ENCODE data around the gene NF1.

The NF1 gene

DNA sequence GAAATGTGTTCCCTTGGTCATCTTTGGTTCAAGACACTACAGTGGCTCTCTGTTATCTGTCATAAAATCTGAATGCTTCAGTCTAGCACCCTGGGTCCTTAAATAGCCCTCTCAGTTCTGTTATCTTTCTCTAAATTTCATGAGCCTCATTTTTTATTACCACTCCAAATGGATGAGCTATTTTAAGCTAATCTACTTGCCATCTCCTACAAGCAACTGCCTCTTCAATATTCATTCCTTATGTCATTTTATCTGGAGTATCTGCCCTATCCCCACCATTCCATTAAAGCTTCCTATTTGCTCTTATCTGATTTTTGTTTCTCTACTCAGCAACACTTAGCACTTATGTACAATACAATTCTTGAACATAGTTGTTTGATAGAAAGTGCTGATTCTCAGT is 254.7 kb downstream of the NF1 start:
- no peak overlapping the region for H3K27ac ChIP-seq
- no peak overlapping the region for H3K9ac ChIP-seq (ENCODE audit: insufficient read length)
- no peak overlapping the region for H3K4me3 ChIP-seq
- DNase-seq (ENCODE audit: low read depth, low spot score): no peak
- no peak for TF ChIP-seq POLR2AphosphoS5 (IDR thresholded peaks at IDR 0.05; ENCODE audit: borderline replicate concordance, low read depth, low read length)
- no peak for TF ChIP-seq EZH2 (IDR thresholded peaks at IDR 0.05)
- no peak for TF ChIP-seq FOXP2 (optimal IDR thresholded peaks at IDR 0.05; ENCODE audit: control extremely low read depth, extremely low read length, insufficient read depth)
- H3K36me3 ChIP-seq (ENCODE audit: insufficient read depth, low read length): peaks cover 34% of the 10 kb centered on the region
- no peaks in the 10 kb centered on the region for H3K9me3 ChIP-seq (ENCODE audit: low read depth, low read length)

DNA sequence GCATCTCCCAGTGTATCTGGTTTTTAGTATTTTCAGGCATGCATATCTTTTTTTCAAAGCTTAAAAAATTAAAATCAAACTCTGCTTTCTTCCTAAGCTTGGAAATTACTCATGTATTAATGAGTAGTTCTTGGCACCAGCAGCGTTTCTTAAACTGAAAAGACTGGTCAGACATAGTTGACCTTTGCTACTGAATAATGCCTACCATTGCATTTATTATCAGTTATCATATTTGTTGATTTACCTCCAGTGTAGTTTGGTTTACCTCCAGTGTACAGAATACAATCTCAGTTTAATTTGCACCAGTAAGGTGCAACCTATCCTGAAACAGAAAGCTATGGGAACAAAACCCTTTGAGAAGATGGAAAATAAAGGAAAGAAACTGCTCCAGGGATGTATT is 261.2 kb downstream of the NF1 start:
- TF ChIP-seq POLR2AphosphoS5 (IDR thresholded peaks at IDR 0.05; ENCODE audit: borderline replicate concordance, low read depth, low read length) (no peak), FOXP2 (optimal IDR thresholded peaks at IDR 0.05; ENCODE audit: control extremely low read depth, extremely low read length, insufficient read depth) (no peak), EZH2 (IDR thresholded peaks at IDR 0.05) (no peak)
- H3K9me3 ChIP-seq (ENCODE audit: low read depth, low read length): no peaks in the 10 kb centered on the region
- DNase-seq (ENCODE audit: low read depth, low spot score): no peak
- H3K27ac ChIP-seq: no peak overlapping the region
- H3K9ac ChIP-seq (ENCODE audit: insufficient read length): no peak overlapping the region
- no peak overlapping the region for H3K4me3 ChIP-seq
- H3K36me3 ChIP-seq (ENCODE audit: insufficient read depth, low read length): peaks cover 45% of the 10 kb centered on the region

DNA sequence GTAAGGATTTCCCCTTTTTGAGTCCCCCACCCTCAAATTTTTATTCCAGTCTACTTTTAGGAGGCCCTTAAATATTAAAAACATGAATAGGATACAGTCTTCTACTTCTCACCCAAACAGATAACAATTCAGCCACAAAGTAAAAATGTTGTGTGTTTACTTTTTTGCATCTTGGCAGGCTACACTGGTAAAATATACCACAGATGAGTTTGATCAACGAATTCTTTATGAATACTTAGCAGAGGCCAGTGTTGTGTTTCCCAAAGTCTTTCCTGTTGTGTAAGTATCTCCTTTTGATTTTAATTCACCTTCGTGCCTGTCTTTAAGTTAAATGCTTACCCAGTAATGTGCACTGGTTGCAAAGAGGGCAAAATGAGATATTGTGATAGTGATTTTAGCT is 262.3 kb downstream of the NF1 start:
- no peak for TF ChIP-seq POLR2AphosphoS5 (IDR thresholded peaks at IDR 0.05; ENCODE audit: borderline replicate concordance, low read depth, low read length)
- TF ChIP-seq EZH2 (IDR thresholded peaks at IDR 0.05): no peak
- TF ChIP-seq FOXP2 (optimal IDR thresholded peaks at IDR 0.05; ENCODE audit: control extremely low read depth, extremely low read length, insufficient read depth): no peak
- H3K27ac ChIP-seq: no peak overlapping the region
- peaks cover 46% of the 10 kb centered on the region for H3K36me3 ChIP-seq (ENCODE audit: insufficient read depth, low read length)
- H3K4me3 ChIP-seq: no peak overlapping the region
- no peak overlapping the region for H3K9ac ChIP-seq (ENCODE audit: insufficient read length)
- DNase-seq (ENCODE audit: low read depth, low spot score): no peak
- no peaks in the 10 kb centered on the region for H3K9me3 ChIP-seq (ENCODE audit: low read depth, low read length)

DNA sequence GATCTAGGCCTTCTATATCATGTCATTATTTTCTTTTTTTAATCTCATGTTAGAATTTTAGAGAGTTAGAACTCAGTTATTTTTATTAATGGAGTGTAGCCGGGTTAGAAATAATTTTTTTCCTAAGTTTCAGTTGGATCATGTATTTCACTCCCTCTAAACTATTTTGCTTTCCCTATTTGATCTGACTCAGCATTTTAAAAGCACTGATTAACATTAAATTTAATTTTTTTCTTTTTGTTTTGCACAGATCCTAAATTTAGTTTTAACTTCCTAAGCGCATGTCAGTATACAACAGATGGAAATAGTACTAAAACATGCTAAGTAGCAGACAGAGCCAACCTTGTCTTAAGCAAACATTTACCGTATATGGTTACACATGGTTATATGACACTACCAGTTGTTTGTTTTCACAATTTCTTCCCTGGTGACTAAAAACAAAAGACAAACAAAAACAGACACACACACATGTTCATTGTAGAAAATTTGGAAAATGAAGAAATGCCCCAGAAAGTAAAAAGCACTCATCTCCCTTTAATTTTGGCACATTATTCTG is 263.1 kb downstream of the NF1 start:
- TF ChIP-seq EZH2 (IDR thresholded peaks at IDR 0.05) (no peak), FOXP2 (optimal IDR thresholded peaks at IDR 0.05; ENCODE audit: control extremely low read depth, extremely low read length, insufficient read depth) (no peak), POLR2AphosphoS5 (IDR thresholded peaks at IDR 0.05; ENCODE audit: borderline replicate concordance, low read depth, low read length) (no peak)
- Histone ChIP-seq H3K9ac (ENCODE audit: insufficient read length) (no peak overlapping the region), H3K4me3 (no peak overlapping the region), H3K36me3 (ENCODE audit: insufficient read depth, low read length) (peaks cover 48% of the 10 kb centered on the region), H3K9me3 (ENCODE audit: low read depth, low read length) (no peaks in the 10 kb centered on the region), H3K27ac (no peak overlapping the region)
- DNase-seq (ENCODE audit: low read depth, low spot score): no peak

DNA sequence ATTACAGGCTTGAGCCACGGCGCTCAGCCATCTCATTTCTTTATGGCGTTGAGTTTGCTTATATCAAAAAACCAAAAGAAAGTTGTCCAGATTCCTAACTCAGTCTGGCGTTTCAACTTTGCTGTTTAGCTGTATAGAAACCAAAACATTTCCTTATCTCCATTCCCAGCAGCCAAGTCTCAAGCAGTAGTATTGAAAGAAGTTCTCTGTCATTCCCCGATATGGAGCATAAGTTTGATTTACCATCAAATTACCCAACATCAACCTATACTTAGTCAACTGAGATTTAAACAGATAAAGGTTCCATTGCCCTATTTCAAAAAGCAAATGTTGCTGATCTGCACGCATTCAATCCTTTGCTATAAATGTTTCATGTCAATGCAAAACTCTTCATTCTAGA is 269.2 kb downstream of the NF1 start:
- Histone ChIP-seq H3K9ac (ENCODE audit: insufficient read length) (no peak overlapping the region), H3K9me3 (ENCODE audit: low read depth, low read length) (no peaks in the 10 kb centered on the region), H3K36me3 (ENCODE audit: insufficient read depth, low read length) (peaks cover 29% of the 10 kb centered on the region), H3K4me3 (no peak overlapping the region), H3K27ac (no peak overlapping the region)
- DNase-seq (ENCODE audit: low read depth, low spot score): no peak
- TF ChIP-seq FOXP2 (optimal IDR thresholded peaks at IDR 0.05; ENCODE audit: control extremely low read depth, extremely low read length, insufficient read depth) (no peak), POLR2AphosphoS5 (IDR thresholded peaks at IDR 0.05; ENCODE audit: borderline replicate concordance, low read depth, low read length) (no peak), EZH2 (IDR thresholded peaks at IDR 0.05) (no peak)

DNA sequence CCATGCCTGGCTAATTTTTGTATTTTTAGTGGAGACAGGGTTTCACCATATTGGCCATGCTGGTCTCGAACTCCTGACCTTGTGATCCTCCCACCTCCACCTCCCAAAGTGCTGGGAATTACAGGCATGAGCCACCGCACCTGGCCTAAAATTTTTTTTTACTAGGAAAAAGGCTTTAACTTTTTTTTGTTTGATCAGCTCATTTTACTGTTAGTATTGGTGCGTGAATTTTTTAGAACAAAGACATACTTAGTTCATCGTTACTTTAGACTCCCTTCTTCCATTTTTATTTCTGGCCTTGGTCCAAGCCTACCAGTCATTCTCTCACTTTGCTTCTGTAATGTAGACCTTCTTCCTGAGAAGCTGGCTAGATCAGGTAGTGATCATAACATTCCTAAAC is 271.3 kb downstream of the NF1 start:
- DNase-seq (ENCODE audit: low read depth, low spot score): no peak
- H3K4me3 ChIP-seq: no peak overlapping the region
- no peaks in the 10 kb centered on the region for H3K9me3 ChIP-seq (ENCODE audit: low read depth, low read length)
- no peak overlapping the region for H3K27ac ChIP-seq
- peaks cover 20% of the 10 kb centered on the region for H3K36me3 ChIP-seq (ENCODE audit: insufficient read depth, low read length)
- no peak for TF ChIP-seq EZH2 (IDR thresholded peaks at IDR 0.05)
- no peak overlapping the region for H3K9ac ChIP-seq (ENCODE audit: insufficient read length)

DNA sequence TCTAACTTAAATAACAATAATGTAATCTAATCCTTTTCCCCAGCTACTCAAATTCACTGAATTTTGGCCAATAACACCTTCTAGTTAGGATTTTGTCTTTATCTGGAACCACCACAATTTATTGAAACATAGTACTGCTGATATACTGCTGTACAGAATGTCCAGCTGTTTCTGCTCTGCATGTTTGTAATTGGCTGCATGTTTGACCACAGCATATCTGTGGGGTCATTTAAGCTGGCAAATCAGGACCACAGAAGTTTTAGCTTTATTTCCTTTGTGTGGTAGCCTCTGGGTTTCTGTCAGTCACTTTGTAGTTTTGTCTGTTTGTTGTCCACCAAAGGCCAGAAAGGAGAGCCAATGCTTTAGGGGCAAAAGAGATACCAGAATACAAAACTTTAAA is 274.5 kb downstream of the NF1 start:
- peaks cover 13% of the 10 kb centered on the region for H3K36me3 ChIP-seq (ENCODE audit: insufficient read depth, low read length)
- H3K4me3 ChIP-seq: no peak overlapping the region
- no peak overlapping the region for H3K27ac ChIP-seq
- no peaks in the 10 kb centered on the region for H3K9me3 ChIP-seq (ENCODE audit: low read depth, low read length)
- no peak overlapping the region for H3K9ac ChIP-seq (ENCODE audit: insufficient read length)
- no peak for DNase-seq (ENCODE audit: low read depth, low spot score)
- TF ChIP-seq POLR2AphosphoS5 (IDR thresholded peaks at IDR 0.05; ENCODE audit: borderline replicate concordance, low read depth, low read length) (no peak), EZH2 (IDR thresholded peaks at IDR 0.05) (no peak), FOXP2 (optimal IDR thresholded peaks at IDR 0.05; ENCODE audit: control extremely low read depth, extremely low read length, insufficient read depth) (no peak)

DNA sequence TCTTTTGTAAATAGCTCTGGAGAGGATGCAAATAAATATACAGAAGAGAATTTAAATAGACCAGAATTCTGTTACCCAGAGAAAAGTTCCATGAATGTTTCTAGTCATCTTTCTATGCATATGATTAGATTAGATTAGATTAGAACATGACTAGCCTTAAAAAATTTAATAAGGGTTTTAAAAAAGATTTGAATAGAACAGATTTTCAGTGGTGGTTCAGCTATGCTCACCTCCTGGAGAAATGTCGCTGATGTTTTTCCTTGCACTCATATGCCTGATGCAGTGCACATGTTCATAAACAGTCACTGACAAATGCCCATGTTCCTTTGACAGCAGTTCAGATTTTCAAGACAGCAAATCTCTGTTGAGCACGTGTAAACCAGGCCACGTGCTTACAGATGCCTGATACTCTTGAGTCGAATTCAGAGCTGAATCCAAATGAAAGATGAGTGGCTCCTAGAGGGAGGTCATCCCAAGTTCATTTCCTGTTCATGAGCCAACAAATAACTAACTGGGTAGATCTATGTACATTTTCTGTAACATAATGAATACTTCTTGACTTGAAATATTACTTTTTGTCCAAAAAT is 276.8 kb downstream of the NF1 start:
- TF ChIP-seq EZH2 (IDR thresholded peaks at IDR 0.05) (no peak), FOXP2 (optimal IDR thresholded peaks at IDR 0.05; ENCODE audit: control extremely low read depth, extremely low read length, insufficient read depth) (no peak)
- no peak overlapping the region for H3K4me3 ChIP-seq
- H3K9ac ChIP-seq (ENCODE audit: insufficient read length): no peak overlapping the region
- peaks cover 11% of the 10 kb centered on the region; the same call in 1 of the 2 replicates for H3K36me3 ChIP-seq (ENCODE audit: insufficient read depth, low read length)
- no peaks in the 10 kb centered on the region for H3K9me3 ChIP-seq (ENCODE audit: low read depth, low read length)
- H3K27ac ChIP-seq: no peak overlapping the region
- peak; percentile 28 for DNase-seq (ENCODE audit: low read depth, low spot score)

Measured in SK-N-MC (cell line).